HepG2 (cell line): ENCODE data around the gene SIGLEC10. TPM values are rescaled to one million over a fixed set of nuclear protein-coding genes. Genes with fewer than 3 reads are reported as not detected.
A peak's percentile ranks its signal among the peaks of the same experiment; 100 is the strongest.

ENCODE experiments used
- DNMT1 ChIP-seq: sonication (generic); formaldehyde crosslinking; IDR thresholded peaks from 2 replicates; pipeline ENCODE4 v1.5.1; 2020; ENCODE audit warnings: mild to moderate bottlenecking, missing genetic modification reagents
- GATA4 ChIP-seq: sonication (generic); IDR thresholded peaks from 2 replicates; pipeline ENCODE4 v1.6.1; 2016; ENCODE audit warnings: antibody characterized with exemption, low read depth, borderline replicate concordance
- PHF5A ChIP-seq: IDR thresholded peaks from one replicate; pipeline ENCODE4 v1.6.1; 2018; ENCODE audit warnings: low read depth, missing genetic modification reagents; ENCODE audit not compliant: unreplicated experiment
- RBFOX2 ChIP-seq: fragments of 200-400 bp; formaldehyde crosslinking; IDR thresholded peaks from 2 replicates; pipeline ENCODE4 v1.6.1; 2017; ENCODE audit warnings: low read depth, mild to moderate bottlenecking, low read length
- SMAD3 ChIP-seq: sonication (generic); formaldehyde crosslinking; IDR thresholded peaks from 2 replicates; pipeline ENCODE4 v1.4.0; 2020; ENCODE audit warnings: missing genetic modification reagents
- ZFP1 ChIP-seq: IDR thresholded peaks from 2 replicates; pipeline ENCODE4 v1.6.1; 2016
- ZFP36L1 ChIP-seq: sonication (generic); formaldehyde crosslinking; IDR thresholded peaks from 2 replicates; pipeline ENCODE4 v1.8.0; 2022; ENCODE audit warnings: mild to moderate bottlenecking, missing genetic modification reagents, moderate library complexity
- ZMYM3 ChIP-seq: sonication (generic); formaldehyde crosslinking; IDR thresholded peaks from 2 replicates; pipeline ENCODE4 v1.5.1; 2020; ENCODE audit warnings: mild to moderate bottlenecking, missing genetic modification reagents
- polyA plus RNA-seq, 8 experiments: library from polyadenylated mRNA; depleted of rRNA in 3 of 8; stranded (reverse) in 7 of 8; unstranded in 1 of 8; fragments of >200 nt; fragmentation: Illumina TruSeq in 4 of 8; extraction: Trizol in 4 of 8; gene quantifications; 2 replicates each; pipeline versions ENCODE4 v1.2.1 to v1.2.3, GENCODE V29; 2011 to 2016; ENCODE audit warnings: low read depth in 4 of 8, missing spikeins in 1 of 8, mixed read lengths in 1 of 8; ENCODE audit not compliant: insufficient read depth in 1 of 8
- total RNA-seq, 5 experiments: library from RNA; depleted of rRNA; stranded (reverse); fragments of >200 nt; fragmentation: Illumina TruSeq; extraction: Trizol; gene quantifications; 2 replicates each; pipeline ENCODE4 v1.2.3, GENCODE V29; 2016; ENCODE audit warnings: low read depth in 1 of 5
- TF ChIP-seq, protein P1 (sequence below): sonication (generic); formaldehyde crosslinking; IDR thresholded peaks from 2 replicates; pipeline ENCODE4 v1.9.0; 2021; ENCODE audit warnings: mild to moderate bottlenecking, missing genetic modification reagents
- TF ChIP-seq, protein P2 (sequence below): sonication (generic); formaldehyde crosslinking; IDR thresholded peaks from 2 replicates; pipeline ENCODE4 v1.4.0; 2020; ENCODE audit warnings: missing genetic modification reagents, mild to moderate bottlenecking, borderline replicate concordance
- TF ChIP-seq, protein P3 (sequence below): sonication (generic); formaldehyde crosslinking; IDR thresholded peaks from 2 replicates; pipeline ENCODE4 v1.8.0; 2022; ENCODE audit warnings: low read depth, missing genetic modification reagents
- TF ChIP-seq, protein P4 (sequence below): sonication (generic); formaldehyde crosslinking; IDR thresholded peaks from 2 replicates; pipeline ENCODE4 v1.9.0; 2022; ENCODE audit warnings: missing genetic modification reagents, mild to moderate bottlenecking, borderline replicate concordance

Gene SIGLEC10
- total and polyA plus RNA-seq, 2 of the 13 experiments (the other 11 are each of a cell fraction or from before 2014, with no cell fraction given) = not detected

DNA sequence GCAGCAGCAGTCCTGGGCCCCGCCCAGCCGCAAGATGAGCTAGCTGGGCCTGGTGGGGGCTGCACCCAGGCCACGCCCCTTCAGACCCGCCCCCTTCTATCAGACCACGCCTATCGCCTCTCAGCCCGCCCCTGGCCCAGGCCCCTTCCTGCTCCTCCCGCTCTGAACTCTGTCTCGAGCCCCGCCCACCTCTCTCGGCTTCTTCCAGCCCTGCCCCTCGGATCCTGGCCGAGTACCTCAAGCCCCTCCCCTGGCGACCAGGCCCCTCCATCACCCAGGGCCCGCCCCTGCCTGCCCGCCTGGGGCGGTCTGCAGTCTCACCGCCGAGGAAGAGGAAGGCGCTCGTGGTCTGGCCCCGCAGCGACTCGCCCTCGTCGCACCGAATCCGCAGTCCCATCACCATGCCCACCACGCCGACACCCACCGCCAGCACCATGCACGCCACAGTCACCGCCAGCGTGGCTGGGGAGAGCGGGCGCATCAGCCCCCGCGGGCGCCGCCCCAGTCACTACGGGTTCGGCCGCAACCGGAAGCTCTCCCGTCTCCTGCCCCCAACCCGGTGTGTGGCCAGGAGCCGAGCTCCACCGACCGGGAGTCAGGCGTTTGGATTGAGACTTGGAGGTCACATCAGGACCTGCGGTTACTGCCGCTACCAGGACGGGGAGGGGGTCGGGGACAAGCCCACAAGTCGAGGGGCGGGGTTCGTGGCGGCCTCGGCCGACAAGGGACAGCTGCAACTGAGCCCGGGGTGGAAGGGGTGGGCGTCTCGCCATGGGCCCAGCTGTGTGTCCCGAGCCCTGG is 49.7 kb downstream of the SIGLEC10 start (continued):
- TF ChIP-seq, protein P1, sequence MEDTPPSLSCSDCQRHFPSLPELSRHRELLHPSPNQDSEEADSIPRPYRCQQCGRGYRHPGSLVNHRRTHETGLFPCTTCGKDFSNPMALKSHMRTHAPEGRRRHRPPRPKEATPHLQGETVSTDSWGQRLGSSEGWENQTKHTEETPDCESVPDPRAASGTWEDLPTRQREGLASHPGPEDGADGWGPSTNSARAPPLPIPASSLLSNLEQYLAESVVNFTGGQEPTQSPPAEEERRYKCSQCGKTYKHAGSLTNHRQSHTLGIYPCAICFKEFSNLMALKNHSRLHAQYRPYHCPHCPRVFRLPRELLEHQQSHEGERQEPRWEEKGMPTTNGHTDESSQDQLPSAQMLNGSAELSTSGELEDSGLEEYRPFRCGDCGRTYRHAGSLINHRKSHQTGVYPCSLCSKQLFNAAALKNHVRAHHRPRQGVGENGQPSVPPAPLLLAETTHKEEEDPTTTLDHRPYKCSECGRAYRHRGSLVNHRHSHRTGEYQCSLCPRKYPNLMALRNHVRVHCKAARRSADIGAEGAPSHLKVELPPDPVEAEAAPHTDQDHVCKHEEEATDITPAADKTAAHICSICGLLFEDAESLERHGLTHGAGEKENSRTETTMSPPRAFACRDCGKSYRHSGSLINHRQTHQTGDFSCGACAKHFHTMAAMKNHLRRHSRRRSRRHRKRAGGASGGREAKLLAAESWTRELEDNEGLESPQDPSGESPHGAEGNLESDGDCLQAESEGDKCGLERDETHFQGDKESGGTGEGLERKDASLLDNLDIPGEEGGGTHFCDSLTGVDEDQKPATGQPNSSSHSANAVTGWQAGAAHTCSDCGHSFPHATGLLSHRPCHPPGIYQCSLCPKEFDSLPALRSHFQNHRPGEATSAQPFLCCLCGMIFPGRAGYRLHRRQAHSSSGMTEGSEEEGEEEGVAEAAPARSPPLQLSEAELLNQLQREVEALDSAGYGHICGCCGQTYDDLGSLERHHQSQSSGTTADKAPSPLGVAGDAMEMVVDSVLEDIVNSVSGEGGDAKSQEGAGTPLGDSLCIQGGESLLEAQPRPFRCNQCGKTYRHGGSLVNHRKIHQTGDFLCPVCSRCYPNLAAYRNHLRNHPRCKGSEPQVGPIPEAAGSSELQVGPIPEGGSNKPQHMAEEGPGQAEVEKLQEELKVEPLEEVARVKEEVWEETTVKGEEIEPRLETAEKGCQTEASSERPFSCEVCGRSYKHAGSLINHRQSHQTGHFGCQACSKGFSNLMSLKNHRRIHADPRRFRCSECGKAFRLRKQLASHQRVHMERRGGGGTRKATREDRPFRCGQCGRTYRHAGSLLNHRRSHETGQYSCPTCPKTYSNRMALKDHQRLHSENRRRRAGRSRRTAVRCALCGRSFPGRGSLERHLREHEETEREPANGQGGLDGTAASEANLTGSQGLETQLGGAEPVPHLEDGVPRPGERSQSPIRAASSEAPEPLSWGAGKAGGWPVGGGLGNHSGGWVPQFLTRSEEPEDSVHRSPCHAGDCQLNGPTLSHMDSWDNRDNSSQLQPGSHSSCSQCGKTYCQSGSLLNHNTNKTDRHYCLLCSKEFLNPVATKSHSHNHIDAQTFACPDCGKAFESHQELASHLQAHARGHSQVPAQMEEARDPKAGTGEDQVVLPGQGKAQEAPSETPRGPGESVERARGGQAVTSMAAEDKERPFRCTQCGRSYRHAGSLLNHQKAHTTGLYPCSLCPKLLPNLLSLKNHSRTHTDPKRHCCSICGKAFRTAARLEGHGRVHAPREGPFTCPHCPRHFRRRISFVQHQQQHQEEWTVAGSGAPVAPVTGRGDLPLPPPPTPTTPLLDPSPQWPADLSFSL (CRISPR knock-in tag) = 0 out of 2 replicates have a peak, but pooled peaks have one; percentile 64
- TF ChIP-seq, protein P2, sequence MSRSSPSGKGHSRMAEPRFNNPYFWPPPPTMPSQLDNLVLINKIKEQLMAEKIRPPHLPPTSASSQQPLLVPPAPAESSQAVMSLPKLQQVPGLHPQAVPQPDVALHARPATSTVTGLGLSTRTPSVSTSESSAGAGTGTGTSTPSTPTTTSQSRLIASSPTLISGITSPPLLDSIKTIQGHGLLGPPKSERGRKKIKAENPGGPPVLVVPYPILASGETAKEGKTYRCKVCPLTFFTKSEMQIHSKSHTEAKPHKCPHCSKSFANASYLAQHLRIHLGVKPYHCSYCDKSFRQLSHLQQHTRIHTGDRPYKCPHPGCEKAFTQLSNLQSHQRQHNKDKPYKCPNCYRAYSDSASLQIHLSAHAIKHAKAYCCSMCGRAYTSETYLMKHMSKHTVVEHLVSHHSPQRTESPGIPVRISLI (CRISPR knock-in tag) = peak; percentile 60; the same call in 1 of the 2 replicates
- TF ChIP-seq SMAD3 (CRISPR knock-in tag) = no peak
- no peak for TF ChIP-seq ZMYM3 (CRISPR knock-in tag)
- peak; percentile 99 for TF ChIP-seq RBFOX2
- TF ChIP-seq PHF5A = peak; percentile 90
- TF ChIP-seq, protein P3, sequence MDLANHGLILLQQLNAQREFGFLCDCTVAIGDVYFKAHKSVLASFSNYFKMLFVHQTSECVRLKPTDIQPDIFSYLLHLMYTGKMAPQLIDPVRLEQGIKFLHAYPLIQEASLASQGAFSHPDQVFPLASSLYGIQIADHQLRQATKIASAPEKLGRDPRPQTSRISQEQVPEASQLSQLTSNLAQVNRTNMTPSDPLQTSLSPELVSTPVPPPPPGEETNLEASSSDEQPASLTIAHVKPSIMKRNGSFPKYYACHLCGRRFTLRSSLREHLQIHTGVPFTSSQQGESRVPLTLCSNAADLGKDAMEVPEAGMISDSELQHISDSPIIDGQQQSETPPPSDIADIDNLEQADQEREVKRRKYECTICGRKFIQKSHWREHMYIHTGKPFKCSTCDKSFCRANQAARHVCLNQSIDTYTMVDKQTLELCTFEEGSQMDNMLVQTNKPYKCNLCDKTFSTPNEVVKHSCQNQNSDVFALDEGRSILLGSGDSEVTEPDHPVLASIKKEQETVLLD (CRISPR knock-in tag) = peak; percentile 84
- 0 out of 2 replicates have a peak, but pooled peaks have one; percentile 33 for TF ChIP-seq GATA4
- TF ChIP-seq, protein P4, sequence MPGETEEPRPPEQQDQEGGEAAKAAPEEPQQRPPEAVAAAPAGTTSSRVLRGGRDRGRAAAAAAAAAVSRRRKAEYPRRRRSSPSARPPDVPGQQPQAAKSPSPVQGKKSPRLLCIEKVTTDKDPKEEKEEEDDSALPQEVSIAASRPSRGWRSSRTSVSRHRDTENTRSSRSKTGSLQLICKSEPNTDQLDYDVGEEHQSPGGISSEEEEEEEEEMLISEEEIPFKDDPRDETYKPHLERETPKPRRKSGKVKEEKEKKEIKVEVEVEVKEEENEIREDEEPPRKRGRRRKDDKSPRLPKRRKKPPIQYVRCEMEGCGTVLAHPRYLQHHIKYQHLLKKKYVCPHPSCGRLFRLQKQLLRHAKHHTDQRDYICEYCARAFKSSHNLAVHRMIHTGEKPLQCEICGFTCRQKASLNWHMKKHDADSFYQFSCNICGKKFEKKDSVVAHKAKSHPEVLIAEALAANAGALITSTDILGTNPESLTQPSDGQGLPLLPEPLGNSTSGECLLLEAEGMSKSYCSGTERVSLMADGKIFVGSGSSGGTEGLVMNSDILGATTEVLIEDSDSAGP (CRISPR knock-in tag) = peak; percentile 88
- TF ChIP-seq DNMT1 (CRISPR knock-in tag) = peak; percentile 89; the same call in 1 of the 2 replicates
- TF ChIP-seq ZFP36L1 = peak; percentile 96
- no peak for TF ChIP-seq ZFP1 (CRISPR knock-in tag)
